ENCODE results near the gene TFAP2C. TPM values are rescaled to one million over a fixed set of nuclear protein-coding genes. Genes with fewer than 3 reads are reported as not detected.
"Not testable (repeated sequence)": the region's sequence is repeated elsewhere in the genome, so short reads cannot be mapped to it uniquely, and the experiment has no call there.

TFAP2C gene
- total and polyA plus RNA-seq, 2 experiments from 2014 or later: 11.9 to 14.3 TPM

DNA sequence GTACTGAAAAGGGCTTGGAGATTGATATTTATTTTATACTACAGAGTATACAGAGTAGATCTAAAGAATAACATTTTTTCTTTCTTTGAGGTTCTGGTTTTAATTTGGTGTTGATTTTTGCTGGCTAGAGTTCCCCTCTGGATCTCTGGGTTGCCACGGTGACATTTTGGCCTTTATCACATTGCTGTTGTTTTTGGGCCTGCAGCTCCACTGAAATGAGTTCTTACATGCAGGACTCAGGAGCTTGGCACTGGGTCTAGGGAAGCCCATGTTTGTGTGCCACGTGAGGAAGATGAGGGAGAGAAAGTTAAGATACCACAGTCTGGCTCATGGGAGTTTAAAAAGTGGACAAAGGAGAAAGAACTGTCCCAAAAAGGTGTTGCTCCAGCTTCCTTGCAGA, 7.4 kb upstream of the TFAP2C start (continued):
- TF ChIP-seq, protein P1, sequence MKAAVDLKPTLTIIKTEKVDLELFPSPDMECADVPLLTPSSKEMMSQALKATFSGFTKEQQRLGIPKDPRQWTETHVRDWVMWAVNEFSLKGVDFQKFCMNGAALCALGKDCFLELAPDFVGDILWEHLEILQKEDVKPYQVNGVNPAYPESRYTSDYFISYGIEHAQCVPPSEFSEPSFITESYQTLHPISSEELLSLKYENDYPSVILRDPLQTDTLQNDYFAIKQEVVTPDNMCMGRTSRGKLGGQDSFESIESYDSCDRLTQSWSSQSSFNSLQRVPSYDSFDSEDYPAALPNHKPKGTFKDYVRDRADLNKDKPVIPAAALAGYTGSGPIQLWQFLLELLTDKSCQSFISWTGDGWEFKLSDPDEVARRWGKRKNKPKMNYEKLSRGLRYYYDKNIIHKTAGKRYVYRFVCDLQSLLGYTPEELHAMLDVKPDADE (IDR thresholded peaks at IDR 0.05): no peak
- TF ChIP-seq, protein P2, sequence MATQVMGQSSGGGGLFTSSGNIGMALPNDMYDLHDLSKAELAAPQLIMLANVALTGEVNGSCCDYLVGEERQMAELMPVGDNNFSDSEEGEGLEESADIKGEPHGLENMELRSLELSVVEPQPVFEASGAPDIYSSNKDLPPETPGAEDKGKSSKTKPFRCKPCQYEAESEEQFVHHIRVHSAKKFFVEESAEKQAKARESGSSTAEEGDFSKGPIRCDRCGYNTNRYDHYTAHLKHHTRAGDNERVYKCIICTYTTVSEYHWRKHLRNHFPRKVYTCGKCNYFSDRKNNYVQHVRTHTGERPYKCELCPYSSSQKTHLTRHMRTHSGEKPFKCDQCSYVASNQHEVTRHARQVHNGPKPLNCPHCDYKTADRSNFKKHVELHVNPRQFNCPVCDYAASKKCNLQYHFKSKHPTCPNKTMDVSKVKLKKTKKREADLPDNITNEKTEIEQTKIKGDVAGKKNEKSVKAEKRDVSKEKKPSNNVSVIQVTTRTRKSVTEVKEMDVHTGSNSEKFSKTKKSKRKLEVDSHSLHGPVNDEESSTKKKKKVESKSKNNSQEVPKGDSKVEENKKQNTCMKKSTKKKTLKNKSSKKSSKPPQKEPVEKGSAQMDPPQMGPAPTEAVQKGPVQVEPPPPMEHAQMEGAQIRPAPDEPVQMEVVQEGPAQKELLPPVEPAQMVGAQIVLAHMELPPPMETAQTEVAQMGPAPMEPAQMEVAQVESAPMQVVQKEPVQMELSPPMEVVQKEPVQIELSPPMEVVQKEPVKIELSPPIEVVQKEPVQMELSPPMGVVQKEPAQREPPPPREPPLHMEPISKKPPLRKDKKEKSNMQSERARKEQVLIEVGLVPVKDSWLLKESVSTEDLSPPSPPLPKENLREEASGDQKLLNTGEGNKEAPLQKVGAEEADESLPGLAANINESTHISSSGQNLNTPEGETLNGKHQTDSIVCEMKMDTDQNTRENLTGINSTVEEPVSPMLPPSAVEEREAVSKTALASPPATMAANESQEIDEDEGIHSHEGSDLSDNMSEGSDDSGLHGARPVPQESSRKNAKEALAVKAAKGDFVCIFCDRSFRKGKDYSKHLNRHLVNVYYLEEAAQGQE (IDR thresholded peaks at IDR 0.05; ENCODE audit: unreplicated experiment): no peak
- TF ChIP-seq, protein P3, sequence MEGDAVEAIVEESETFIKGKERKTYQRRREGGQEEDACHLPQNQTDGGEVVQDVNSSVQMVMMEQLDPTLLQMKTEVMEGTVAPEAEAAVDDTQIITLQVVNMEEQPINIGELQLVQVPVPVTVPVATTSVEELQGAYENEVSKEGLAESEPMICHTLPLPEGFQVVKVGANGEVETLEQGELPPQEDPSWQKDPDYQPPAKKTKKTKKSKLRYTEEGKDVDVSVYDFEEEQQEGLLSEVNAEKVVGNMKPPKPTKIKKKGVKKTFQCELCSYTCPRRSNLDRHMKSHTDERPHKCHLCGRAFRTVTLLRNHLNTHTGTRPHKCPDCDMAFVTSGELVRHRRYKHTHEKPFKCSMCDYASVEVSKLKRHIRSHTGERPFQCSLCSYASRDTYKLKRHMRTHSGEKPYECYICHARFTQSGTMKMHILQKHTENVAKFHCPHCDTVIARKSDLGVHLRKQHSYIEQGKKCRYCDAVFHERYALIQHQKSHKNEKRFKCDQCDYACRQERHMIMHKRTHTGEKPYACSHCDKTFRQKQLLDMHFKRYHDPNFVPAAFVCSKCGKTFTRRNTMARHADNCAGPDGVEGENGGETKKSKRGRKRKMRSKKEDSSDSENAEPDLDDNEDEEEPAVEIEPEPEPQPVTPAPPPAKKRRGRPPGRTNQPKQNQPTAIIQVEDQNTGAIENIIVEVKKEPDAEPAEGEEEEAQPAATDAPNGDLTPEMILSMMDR (conservative IDR thresholded peaks at IDR 0.05; ENCODE audit: low read depth in 2 of 2): no peak
- no peak for TF ChIP-seq EZH2 (IDR thresholded peaks at IDR 0.05; ENCODE audit: low read depth, unreplicated experiment)
- TF ChIP-seq JUNB (IDR thresholded peaks at IDR 0.05; ENCODE audit: unreplicated experiment): no peak
- TF ChIP-seq ZNF331 (CRISPR knock-in tag; IDR thresholded peaks at IDR 0.05; ENCODE audit: low read depth): no peak
- no peak for TF ChIP-seq CREB1 (CRISPR knock-in tag; IDR thresholded peaks at IDR 0.05; ENCODE audit: low read depth)

DNA sequence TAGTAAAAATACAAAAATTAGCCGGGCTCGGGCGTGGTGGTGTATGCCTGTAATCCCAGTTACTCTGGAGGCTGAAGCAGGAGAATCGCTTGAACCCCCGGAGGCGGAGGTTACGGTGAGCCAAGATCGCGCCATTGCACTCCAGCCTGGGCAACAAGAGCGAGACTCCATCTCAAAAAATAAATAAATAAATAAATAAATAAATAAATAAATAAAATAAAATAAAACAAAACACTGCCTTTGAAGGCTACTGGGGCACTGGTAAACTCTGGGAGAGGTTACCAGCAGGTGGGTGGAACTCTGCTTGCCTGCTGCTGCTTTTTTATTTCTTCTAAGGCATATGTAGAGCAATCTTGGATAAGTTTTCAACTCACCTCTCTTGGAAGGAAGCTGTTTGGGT, 5.2 kb upstream of the TFAP2C start:
- not testable (repeated sequence) for H2AFZ ChIP-seq; H3K9me2 ChIP-seq (ENCODE audit: insufficient read depth); ATAC-seq; H3F3A ChIP-seq (replicated peaks; ENCODE audit: low read depth); H4K20me1 ChIP-seq (replicated peaks; ENCODE audit: insufficient read depth); H3K27ac ChIP-seq (ENCODE audit: low read depth); DNase-seq (ENCODE audit: low spot score); H3K36me3 ChIP-seq (ENCODE audit: insufficient read depth); H3K36me3 Mint-ChIP-seq (ENCODE audit: low read depth); H3K27ac Mint-ChIP-seq; H3K79me2 ChIP-seq (replicated peaks; ENCODE audit: insufficient read depth); H3K9me3 Mint-ChIP-seq
- H3K4me2 ChIP-seq: peak overlapping the region; percentile 98
- Mint-ChIP-seq H3K27me3 (ENCODE audit: insufficient read depth, low read depth, poor library complexity) (peaks cover 47% of the 10 kb centered on the region), H3K4me1 (peaks cover 36% of the 10 kb centered on the region), H3K4me3 (peak overlapping the region; percentile 79)
- peaks cover 42% of the 10 kb centered on the region for H3K4me1 ChIP-seq (ENCODE audit: insufficient read depth)
- H3K27me3 ChIP-seq (ENCODE audit: insufficient read depth): peaks cover 41% of the 10 kb centered on the region
- H3K4me3 ChIP-seq: peak overlapping the region; percentile 95
